MM.1S (cell line): ENCODE measurements around the gene ARHGAP12.

Source experiments
- DNase-seq: peaks from one replicate; pipeline ENCODE4 v3.0.0-alpha.2; 2015
- H2AFZ ChIP-seq: fragments of 300-600 bp; sonication (generic); 2 replicates; pipeline ENCODE4 v1.6.0; 2016; ENCODE audit warnings: antibody characterized with exemption, low read length
- H3F3A ChIP-seq: fragments of 300-600 bp; sonication (generic); 2 replicates; pipeline ENCODE4 v1.6.1; 2016; ENCODE audit warnings: mild to moderate bottlenecking, antibody characterized with exemption, low read length, moderate library complexity, mixed read lengths; ENCODE audit not compliant: insufficient read depth
- H3K27ac ChIP-seq: fragments of 300-600 bp; sonication (generic); 2 replicates; pipeline ENCODE4 v1.5.1; 2016; ENCODE audit warnings: mild to moderate bottlenecking, low read length
- H3K27me3 ChIP-seq: fragments of 300-600 bp; sonication (generic); replicated peaks from 2 replicates; pipeline ENCODE4 v1.6.0; 2016; ENCODE audit warnings: low read length; ENCODE audit not compliant: insufficient read depth
- H3K36me3 ChIP-seq: fragments of 300-600 bp; sonication (generic); replicated peaks from 2 replicates; pipeline ENCODE4 v1.6.1; 2016; ENCODE audit warnings: mild to moderate bottlenecking, low read length, mixed read lengths; ENCODE audit not compliant: insufficient read depth
- H3K4me1 ChIP-seq: fragments of 300-600 bp; sonication (generic); 2 replicates; pipeline ENCODE4 v1.6.1; 2016; ENCODE audit warnings: low read length, mixed read lengths
- H3K4me2 ChIP-seq: fragments of 300-600 bp; sonication (generic); 2 replicates; pipeline ENCODE4 v1.6.0; 2016; ENCODE audit warnings: low read depth, low read length
- H3K4me3 ChIP-seq: fragments of 300-600 bp; sonication (generic); 2 replicates; pipeline ENCODE4 v1.5.1; 2016; ENCODE audit warnings: low read length, mixed read lengths
- H3K79me2 ChIP-seq: fragments of 300-600 bp; sonication (generic); 2 replicates; pipeline ENCODE4 v1.6.1; 2016; ENCODE audit warnings: mixed run types, low read length, mixed read lengths
- H3K9ac ChIP-seq: fragments of 300-600 bp; sonication (generic); 2 replicates; pipeline ENCODE4 v1.6.1; 2016; ENCODE audit warnings: low read length, mixed read lengths
- H3K9me2 ChIP-seq: fragments of 300-600 bp; sonication (generic); replicated peaks from 2 replicates; pipeline ENCODE4 v1.6.1; 2016; ENCODE audit warnings: mild to moderate bottlenecking, low read length, mixed read lengths; ENCODE audit not compliant: insufficient read depth
- H3K9me3 ChIP-seq: fragments of 300-600 bp; sonication (generic); replicated peaks from 2 replicates; pipeline ENCODE4 v1.6.1; 2016; ENCODE audit warnings: mild to moderate bottlenecking, low read length, mixed read lengths; ENCODE audit not compliant: insufficient read depth
- H4K20me1 ChIP-seq: fragments of 300-600 bp; sonication (generic); 2 replicates; pipeline ENCODE4 v1.6.1; 2016; ENCODE audit warnings: mild to moderate bottlenecking, low read length, moderate library complexity, mixed read lengths; ENCODE audit not compliant: insufficient read depth
- CTCF ChIP-seq: fragments of 300-600 bp; sonication (generic); IDR thresholded peaks from 2 replicates; pipeline ENCODE4 v1.5.1; 2016; ENCODE audit warnings: antibody characterized with exemption, low read length, mixed read lengths
- EZH2 ChIP-seq: fragments of 300-600 bp; sonication (generic); optimal IDR thresholded peaks from 2 replicates; pipeline ENCODE3; 2017; ENCODE audit warnings: low read depth, mild to moderate bottlenecking, antibody characterized with exemption, low read length, mixed read lengths
- EZH2phosphoT487 ChIP-seq: fragments of 300-600 bp; sonication (generic); IDR thresholded peaks from 2 replicates; pipeline ENCODE4 v1.6.1; 2018; ENCODE audit warnings: antibody characterized with exemption, low read length

The ARHGAP12 gene

GRCh38 chr10:31774928-31775650 is 153.5 kb downstream of the ARHGAP12 start:
- Histone ChIP-seq H3K9me3 (no peaks in the 10 kb centered on the region), H2AFZ (no peak overlapping the region), H3F3A (no peaks in the 10 kb centered on the region), H3K4me2 (no peak overlapping the region), H3K79me2 (no peaks in the 10 kb centered on the region), H3K27ac (no peak overlapping the region), H3K36me3 (no peaks in the 10 kb centered on the region), H4K20me1 (no peaks in the 10 kb centered on the region), H3K27me3 (no peaks in the 10 kb centered on the region), H3K9ac (no peak overlapping the region), H3K4me3 (no peak overlapping the region), H3K4me1 (no peaks in the 10 kb centered on the region), H3K9me2 (no peaks in the 10 kb centered on the region)
- TF ChIP-seq EZH2phosphoT487 (no peak), EZH2 (no peak), CTCF (no peak)
- DNase-seq: no peak

- Histone ChIP-seq H3K27ac (no peak overlapping the region), H4K20me1 (no peaks in the 10 kb centered on the region), H3K9me3 (no peaks in the 10 kb centered on the region), H3K27me3 (no peaks in the 10 kb centered on the region), H3K4me3 (no peak overlapping the region), H3K4me1 (no peaks in the 10 kb centered on the region), H3K9me2 (no peaks in the 10 kb centered on the region), H3K4me2 (no peak overlapping the region), H3K79me2 (no peaks in the 10 kb centered on the region), H3F3A (no peaks in the 10 kb centered on the region), H2AFZ (no peak overlapping the region), H3K36me3 (no peaks in the 10 kb centered on the region), H3K9ac (no peak overlapping the region)
- no peak for TF ChIP-seq EZH2
- no peak for TF ChIP-seq CTCF
- no peak for TF ChIP-seq EZH2phosphoT487
- no peak for DNase-seq
Observed at GRCh38 chr10:31774299-31774900, 154.2 kb downstream of the ARHGAP12 start.

GRCh38 chr10:31773749-31774298 is 154.8 kb downstream of the ARHGAP12 start:
- no peaks in the 10 kb centered on the region for H3K9me2 ChIP-seq
- no peak overlapping the region for H3K9ac ChIP-seq
- no peaks in the 10 kb centered on the region for H3K36me3 ChIP-seq
- TF ChIP-seq EZH2: no peak
- no peak for TF ChIP-seq EZH2phosphoT487
- TF ChIP-seq CTCF: no peak
- H2AFZ ChIP-seq: no peak overlapping the region
- DNase-seq: no peak
- H3K4me2 ChIP-seq: no peak overlapping the region
- no peaks in the 10 kb centered on the region for H3K9me3 ChIP-seq
- no peaks in the 10 kb centered on the region for H3F3A ChIP-seq
- H3K4me1 ChIP-seq: no peaks in the 10 kb centered on the region
- H4K20me1 ChIP-seq: no peaks in the 10 kb centered on the region
- no peak overlapping the region for H3K27ac ChIP-seq
- H3K4me3 ChIP-seq: no peak overlapping the region
- H3K27me3 ChIP-seq: no peaks in the 10 kb centered on the region
- H3K79me2 ChIP-seq: no peaks in the 10 kb centered on the region
